Subcutaneous adipose tissue (tissue), 4 donors: ENCODE data around the gene SERPINA5. TPM values are rescaled to one million over a fixed set of nuclear protein-coding genes. Genes with fewer than 3 reads are reported as not detected.

ENCODE experiments used
- total RNA-seq, 4 donors: library from RNA; depleted of rRNA; stranded (reverse); fragments of >200 nt; gene quantifications; one replicate each; pipeline ENCODE4 v1.1.0, GENCODE V29; 2016
- TF ChIP-seq, protein P1 (sequence below): fragments of 450-650 bp; IDR thresholded peaks from one replicate; pipeline ENCODE4 v1.5.1; 2016; ENCODE audit warnings: low read depth, mild to moderate bottlenecking, control low read depth, antibody characterized with exemption, moderate library complexity

Gene SERPINA5
- total RNA-seq, 4 donors from 2014 or later = 2.0 to 5.5 (median 3.2) TPM

DNA sequence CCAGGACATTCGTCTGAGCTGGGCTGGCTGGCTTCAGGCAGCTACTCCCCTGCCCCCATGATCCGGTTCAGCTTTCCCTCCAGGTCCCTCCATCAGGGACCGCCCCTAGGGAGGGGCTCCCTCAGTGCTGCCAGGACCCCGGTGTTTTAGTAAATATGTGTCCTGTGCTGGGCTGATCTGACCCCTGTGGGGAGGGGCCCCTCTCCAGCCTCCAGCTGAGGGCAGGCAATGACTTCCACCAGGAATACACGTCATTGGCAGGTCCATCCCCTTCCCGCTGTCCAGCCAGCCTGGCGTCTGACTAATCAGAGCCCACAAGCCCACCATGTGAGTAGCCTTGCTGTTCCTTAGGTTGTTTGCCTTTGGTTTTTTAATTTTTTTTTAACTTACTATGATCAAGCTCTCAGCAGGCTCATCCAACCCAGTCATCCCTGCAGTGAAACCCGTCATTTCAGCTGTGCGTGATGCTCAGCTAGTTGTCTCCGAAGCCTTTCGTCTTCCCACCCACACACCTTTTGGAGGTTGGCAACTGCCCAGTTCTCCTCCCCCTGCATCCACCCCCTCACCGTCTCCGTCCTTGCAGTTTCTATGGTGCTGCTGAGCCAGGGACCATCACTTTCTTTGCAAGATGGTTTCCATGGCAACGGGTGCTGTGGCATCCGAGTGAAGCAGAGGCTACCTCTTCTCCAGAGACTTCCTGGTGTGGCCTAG is 35.9 kb upstream of the SERPINA5 start:
- TF ChIP-seq, protein P1, sequence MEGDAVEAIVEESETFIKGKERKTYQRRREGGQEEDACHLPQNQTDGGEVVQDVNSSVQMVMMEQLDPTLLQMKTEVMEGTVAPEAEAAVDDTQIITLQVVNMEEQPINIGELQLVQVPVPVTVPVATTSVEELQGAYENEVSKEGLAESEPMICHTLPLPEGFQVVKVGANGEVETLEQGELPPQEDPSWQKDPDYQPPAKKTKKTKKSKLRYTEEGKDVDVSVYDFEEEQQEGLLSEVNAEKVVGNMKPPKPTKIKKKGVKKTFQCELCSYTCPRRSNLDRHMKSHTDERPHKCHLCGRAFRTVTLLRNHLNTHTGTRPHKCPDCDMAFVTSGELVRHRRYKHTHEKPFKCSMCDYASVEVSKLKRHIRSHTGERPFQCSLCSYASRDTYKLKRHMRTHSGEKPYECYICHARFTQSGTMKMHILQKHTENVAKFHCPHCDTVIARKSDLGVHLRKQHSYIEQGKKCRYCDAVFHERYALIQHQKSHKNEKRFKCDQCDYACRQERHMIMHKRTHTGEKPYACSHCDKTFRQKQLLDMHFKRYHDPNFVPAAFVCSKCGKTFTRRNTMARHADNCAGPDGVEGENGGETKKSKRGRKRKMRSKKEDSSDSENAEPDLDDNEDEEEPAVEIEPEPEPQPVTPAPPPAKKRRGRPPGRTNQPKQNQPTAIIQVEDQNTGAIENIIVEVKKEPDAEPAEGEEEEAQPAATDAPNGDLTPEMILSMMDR = no peak

DNA sequence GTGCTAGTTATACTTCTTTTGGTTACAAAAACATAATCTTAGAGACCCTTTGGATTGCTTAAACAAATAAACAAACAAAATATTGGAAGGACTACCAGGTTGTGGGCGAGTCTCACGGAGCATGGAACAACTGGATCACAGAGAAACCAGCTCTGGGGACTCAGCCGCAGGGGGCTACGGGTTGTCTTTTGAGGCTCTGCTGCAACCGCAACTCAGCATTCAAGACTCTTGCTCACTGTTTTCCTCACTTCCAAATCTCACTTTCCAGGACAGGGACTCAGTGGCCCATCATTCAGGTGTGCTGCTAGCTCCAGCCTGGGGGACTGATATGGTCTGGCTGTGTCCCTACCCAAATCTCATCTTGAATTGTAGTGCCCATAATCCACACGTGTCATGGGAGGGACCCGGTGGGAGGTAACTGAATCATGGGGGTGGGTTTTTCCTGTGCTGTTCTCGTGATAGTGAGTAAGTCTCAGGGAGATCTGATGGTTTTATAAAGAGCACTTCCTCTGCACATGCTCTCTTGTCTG is 34.0 kb upstream of the SERPINA5 start:
- TF ChIP-seq, protein P1 = no peak

DNA sequence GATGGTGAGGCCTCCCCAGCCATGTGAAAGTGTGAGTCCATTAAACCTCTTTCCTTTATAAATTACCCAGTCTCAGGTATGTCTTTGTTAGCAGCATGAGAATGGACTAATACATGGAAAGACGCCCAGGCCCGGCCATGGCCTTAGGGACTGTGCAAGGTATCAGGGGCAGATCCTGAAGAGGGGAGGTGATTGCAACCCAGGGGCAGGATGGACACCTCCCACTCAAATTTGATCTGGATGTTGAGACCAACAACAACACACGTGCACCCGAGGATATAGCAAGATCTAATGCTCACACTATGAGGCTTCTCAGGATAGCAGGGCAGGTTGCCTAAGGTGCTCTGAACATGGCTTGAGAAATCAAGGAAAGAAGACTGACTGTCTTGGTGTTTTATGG is 33.5 kb upstream of the SERPINA5 start:
- TF ChIP-seq, protein P1 = no peak

DNA sequence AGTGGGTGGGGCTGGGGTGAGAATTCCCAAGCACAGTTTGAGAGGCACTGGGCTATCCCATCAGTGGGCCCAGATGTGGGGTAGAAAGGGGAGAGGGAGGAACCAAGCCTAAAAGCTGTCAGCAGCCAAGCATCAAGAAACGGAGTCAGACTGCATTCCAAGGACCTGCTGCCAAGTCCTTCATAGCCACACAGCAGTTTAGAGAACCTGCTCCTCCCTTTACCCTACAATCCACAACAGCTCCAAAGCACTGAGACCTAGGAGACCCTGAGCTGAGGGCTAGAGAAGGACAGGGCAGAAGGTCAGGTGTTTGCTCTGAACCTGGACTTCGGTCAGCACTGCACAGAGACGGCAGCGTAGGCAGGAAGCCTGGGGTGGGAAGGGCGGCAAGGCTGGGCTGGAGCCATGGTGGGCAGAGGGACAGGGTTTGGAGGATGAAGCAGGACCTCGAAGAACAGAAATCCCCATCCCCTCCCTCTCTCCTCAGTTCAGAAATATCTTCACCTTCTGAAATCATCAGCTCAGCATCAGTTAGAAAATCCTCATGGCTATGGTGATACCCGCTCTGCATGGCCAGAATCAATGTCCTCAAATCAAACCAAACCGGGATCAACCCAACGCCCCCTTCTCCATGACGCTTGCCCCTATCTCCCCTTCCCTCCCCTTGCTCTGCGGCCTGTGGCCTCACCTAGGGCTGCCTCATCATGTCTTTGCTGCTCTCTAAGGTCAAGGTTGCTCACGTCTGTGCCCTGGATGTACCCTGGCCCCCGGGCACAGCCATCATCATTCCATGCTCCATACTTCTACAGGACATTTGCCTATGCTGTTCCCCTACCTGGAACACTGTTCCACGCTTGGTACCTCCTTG is 32.9 kb upstream of the SERPINA5 start:
- TF ChIP-seq, protein P1 = no peak

DNA sequence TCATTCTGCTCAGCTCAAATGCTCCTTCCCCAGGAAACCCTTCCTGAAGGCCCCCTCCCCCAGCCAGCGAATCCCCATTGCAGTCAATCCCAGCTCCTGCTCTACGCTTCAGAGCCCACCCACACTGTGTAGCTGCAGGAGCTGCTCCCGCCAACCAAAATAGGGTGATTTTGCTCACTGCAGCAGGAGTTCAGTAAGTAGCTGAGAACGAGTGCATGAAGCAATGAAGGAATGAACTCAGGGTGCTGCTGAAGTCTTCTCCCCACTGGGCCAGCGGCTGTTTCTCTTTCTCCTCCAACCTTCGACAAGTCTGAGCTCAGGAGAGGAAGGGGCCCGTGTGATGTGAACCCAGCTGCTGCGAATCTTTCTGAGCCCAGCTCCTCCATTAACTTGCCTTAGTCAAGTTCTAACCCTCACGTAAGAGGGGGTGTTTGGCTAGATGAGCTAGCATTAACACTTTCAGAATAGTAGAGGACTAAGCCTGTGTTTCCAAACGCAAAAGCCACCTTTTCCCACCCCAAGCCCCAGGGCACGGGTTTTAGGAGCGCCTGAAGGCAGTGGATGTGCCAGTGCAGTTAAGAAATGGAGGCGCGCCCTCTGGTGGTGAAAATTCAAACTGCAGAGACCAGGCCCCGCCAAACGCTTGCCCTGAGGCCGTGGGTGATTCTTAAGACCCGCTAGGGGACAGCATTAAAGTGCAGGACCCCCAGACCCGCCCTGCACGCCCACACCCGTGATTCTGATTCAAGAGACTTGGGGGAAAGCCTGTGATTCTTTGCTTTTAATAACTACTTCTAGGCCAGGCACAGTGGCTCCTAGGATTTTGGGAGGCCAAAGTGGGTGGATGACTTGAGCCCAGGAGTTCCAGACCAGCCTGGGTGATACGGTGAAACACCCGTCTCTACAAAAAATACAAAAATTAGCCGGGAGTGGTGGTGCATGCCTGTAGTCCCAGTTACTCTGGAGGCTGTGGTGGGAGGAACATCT is 31.9 kb upstream of the SERPINA5 start:
- TF ChIP-seq, protein P1 = no peak

DNA sequence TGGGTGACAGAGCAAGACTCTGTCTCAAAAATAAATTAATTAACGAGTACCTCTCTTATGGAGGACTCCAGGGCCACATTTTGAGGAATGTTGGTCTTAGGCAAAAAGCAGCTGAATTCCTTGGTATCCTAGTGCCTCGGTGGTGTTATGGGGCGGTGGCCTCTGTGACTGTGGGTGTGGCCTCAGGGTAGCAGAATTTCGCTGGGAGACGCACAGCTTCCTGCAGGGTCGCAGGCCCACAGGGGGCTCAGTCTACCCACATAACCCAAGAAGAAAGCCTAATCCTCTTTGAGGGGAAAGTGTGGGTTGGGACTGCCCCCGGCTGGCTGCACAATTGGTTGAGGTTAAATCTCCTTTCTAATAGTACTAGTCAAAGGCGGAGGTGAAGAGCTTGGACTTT is 31.2 kb upstream of the SERPINA5 start:
- TF ChIP-seq, protein P1 = no peak
